Measurements from ENCODE around the gene DNAJC16.
A peak's percentile ranks its signal among the peaks of the same experiment; 100 is the strongest.

DNAJC16 gene

DNA sequence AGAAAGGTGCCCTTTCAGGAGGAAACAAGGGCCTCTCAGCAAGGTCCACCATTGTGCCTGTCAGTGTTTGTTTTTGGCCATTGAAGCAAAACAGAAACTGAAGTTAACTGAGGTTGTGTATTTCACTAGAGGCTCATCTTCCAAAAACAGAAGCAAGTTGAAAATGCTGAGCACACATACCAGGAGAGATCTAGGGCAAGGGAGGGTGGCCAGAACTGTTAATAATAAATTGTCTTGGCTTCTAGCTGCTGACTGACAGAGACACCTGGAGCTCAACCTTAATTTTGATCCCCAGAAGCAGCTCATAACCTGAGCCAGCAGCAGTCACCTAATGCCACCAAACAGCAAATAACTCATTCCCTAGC is 53.0 kb downstream of the DNAJC16 start:
- no peak overlapping the region for H3K4me3 ChIP-seq (ENCODE audit: insufficient read depth, low read length, poor library complexity, severe bottlenecking)

DNA sequence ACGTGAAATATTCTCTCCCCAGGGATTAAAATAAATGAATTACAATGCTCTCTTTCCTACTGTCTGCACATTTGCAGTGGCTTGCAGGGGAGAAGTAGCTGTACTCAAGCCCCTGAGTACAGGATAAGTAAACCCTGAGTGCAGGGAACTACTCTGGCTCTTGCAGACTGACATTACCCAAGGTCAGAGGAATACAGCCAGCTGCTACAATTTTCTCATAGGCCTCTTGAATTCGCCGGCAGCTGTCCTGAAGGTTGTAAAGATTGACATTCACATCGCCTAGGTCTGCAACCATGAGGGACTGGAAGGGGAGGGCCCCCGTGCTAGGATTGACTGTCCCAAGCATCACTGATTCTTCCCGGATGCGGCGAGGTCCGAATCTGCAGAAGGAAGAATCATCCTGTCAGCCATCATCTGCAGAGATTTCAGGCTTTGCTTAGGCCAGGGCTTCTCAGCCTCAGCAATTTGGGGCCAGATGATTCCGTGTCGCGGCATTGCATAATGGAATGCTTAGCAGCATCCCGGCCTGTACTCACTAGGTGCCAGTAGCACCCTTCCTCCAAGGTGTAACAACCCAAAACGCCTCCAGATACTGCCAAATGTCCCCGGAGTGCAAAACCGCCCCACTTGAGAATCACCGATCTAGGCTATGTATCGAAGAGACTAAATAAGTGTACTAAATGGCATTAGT is 56.5 kb downstream of the DNAJC16 start:
- no peaks in the 10 kb centered on the region for H3K36me3 ChIP-seq (ENCODE audit: low read length)
- H3K9me3 ChIP-seq (ENCODE audit: insufficient read depth, low read length) = no peaks in the 10 kb centered on the region
- H3K79me2 ChIP-seq (ENCODE audit: insufficient read depth, low read length) = no peaks in the 10 kb centered on the region
- no peaks in the 10 kb centered on the region for H3F3A ChIP-seq (ENCODE audit: insufficient read depth)
- no peak overlapping the region for H3K4me3 ChIP-seq (ENCODE audit: insufficient read depth, low read length, poor library complexity, severe bottlenecking)
- no peak overlapping the region for H3K27ac ChIP-seq (ENCODE audit: low read depth, low read length)
- no peak overlapping the region for H3K4me2 ChIP-seq (ENCODE audit: low read depth, low read length, poor library complexity, severe bottlenecking)
- no peak overlapping the region for H2AFZ ChIP-seq (ENCODE audit: low read depth, low read length, severe bottlenecking)
- TF ChIP-seq, protein P1, sequence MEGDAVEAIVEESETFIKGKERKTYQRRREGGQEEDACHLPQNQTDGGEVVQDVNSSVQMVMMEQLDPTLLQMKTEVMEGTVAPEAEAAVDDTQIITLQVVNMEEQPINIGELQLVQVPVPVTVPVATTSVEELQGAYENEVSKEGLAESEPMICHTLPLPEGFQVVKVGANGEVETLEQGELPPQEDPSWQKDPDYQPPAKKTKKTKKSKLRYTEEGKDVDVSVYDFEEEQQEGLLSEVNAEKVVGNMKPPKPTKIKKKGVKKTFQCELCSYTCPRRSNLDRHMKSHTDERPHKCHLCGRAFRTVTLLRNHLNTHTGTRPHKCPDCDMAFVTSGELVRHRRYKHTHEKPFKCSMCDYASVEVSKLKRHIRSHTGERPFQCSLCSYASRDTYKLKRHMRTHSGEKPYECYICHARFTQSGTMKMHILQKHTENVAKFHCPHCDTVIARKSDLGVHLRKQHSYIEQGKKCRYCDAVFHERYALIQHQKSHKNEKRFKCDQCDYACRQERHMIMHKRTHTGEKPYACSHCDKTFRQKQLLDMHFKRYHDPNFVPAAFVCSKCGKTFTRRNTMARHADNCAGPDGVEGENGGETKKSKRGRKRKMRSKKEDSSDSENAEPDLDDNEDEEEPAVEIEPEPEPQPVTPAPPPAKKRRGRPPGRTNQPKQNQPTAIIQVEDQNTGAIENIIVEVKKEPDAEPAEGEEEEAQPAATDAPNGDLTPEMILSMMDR (IDR thresholded peaks at IDR 0.05; ENCODE audit: insufficient read depth, low read length, poor library complexity, severe bottlenecking) = no peak
- TF ChIP-seq EZH2phosphoT487 (conservative IDR thresholded peaks at IDR 0.05; ENCODE audit: low read length) = no peak
- H3K9me2 ChIP-seq (replicated peaks; ENCODE audit: insufficient read depth, low read length) = no peaks in the 10 kb centered on the region
- H3K27me3 ChIP-seq (ENCODE audit: low read length) = no peaks in the 10 kb centered on the region
- H3K9ac ChIP-seq (ENCODE audit: low read length) = no peak overlapping the region
- H4K20me1 ChIP-seq (ENCODE audit: low read depth, low read length) = no peaks in the 10 kb centered on the region

More for the DNA sequence above, 53.0 kb downstream of the DNAJC16 start:
- no peak overlapping the region for H3K9ac ChIP-seq (ENCODE audit: low read length)
- no peak overlapping the region for H2AFZ ChIP-seq (ENCODE audit: low read depth, low read length, severe bottlenecking)
- no peaks in the 10 kb centered on the region for H3K9me2 ChIP-seq (replicated peaks; ENCODE audit: insufficient read depth, low read length)
- no peak overlapping the region for H3K27ac ChIP-seq (ENCODE audit: low read depth, low read length)
- no peaks in the 10 kb centered on the region for H3K27me3 ChIP-seq (ENCODE audit: low read length)
- H3K4me2 ChIP-seq (ENCODE audit: low read depth, low read length, poor library complexity, severe bottlenecking) = no peak overlapping the region
- TF ChIP-seq EZH2phosphoT487 (conservative IDR thresholded peaks at IDR 0.05; ENCODE audit: low read length) = no peak
- TF ChIP-seq, protein P1 (IDR thresholded peaks at IDR 0.05; ENCODE audit: insufficient read depth, low read length, poor library complexity, severe bottlenecking) = no peak
- no peaks in the 10 kb centered on the region for H3F3A ChIP-seq (ENCODE audit: insufficient read depth)
- H3K79me2 ChIP-seq (ENCODE audit: insufficient read depth, low read length) = no peaks in the 10 kb centered on the region
- H4K20me1 ChIP-seq (ENCODE audit: low read depth, low read length) = no peaks in the 10 kb centered on the region
- no peaks in the 10 kb centered on the region for H3K36me3 ChIP-seq (ENCODE audit: low read length)
- no peaks in the 10 kb centered on the region for H3K9me3 ChIP-seq (ENCODE audit: insufficient read depth, low read length)

- Histone ChIP-seq H3K9me3 (ENCODE audit: insufficient read depth, low read length) (no peaks in the 10 kb centered on the region), H3K36me3 (ENCODE audit: low read length) (no peaks in the 10 kb centered on the region), H3K9ac (ENCODE audit: low read length) (peak within 1 kb of the TSS; percentile 61), H3K4me3 (ENCODE audit: insufficient read depth, low read length, poor library complexity, severe bottlenecking) (peak within 1 kb of the TSS; percentile 39), H4K20me1 (ENCODE audit: low read depth, low read length) (no peaks in the 10 kb centered on the region), H3K27me3 (ENCODE audit: low read length) (no peaks in the 10 kb centered on the region), H2AFZ (ENCODE audit: low read depth, low read length, severe bottlenecking) (peak within 1 kb of the TSS; percentile 97), H3F3A (ENCODE audit: insufficient read depth) (no peaks in the 10 kb centered on the region), H3K4me2 (ENCODE audit: low read depth, low read length, poor library complexity, severe bottlenecking) (peak within 1 kb of the TSS; percentile 56), H3K9me2 (replicated peaks; ENCODE audit: insufficient read depth, low read length) (no peaks in the 10 kb centered on the region), H3K79me2 (ENCODE audit: insufficient read depth, low read length) (no peaks in the 10 kb centered on the region), H3K27ac (ENCODE audit: low read depth, low read length) (peak within 1 kb of the TSS; percentile 58)
- TF ChIP-seq, protein P1 (IDR thresholded peaks at IDR 0.05; ENCODE audit: insufficient read depth, low read length, poor library complexity, severe bottlenecking) = peak; percentile 14
- no peak for TF ChIP-seq EZH2phosphoT487 (conservative IDR thresholded peaks at IDR 0.05; ENCODE audit: low read length)
Observed at GRCh38 chr1:15584489-15585363, 58.1 kb downstream of the DNAJC16 start, which contains the start of gene AGMAT. Gene AGMAT, minus strand, starts transcription at chr1:15585051. Its CDS starts 84 bp downstream, at chr1:15584967.

Measured in SU-DHL-6 (cell line).